GM19463 (cell line): ENCODE data around the gene MT3.
"Not testable (repeated sequence)": the region's sequence is repeated elsewhere in the genome, so short reads cannot be mapped to it uniquely, and the experiment has no call there.

Experiments
- ATAC-seq: cut with Tn5 transposase; IDR thresholded peaks from one replicate; pipeline ENCODE4 v1.9.1; 2021; ENCODE audit warnings: mild to moderate bottlenecking, moderate library complexity; ENCODE audit not compliant: unreplicated experiment

Gene MT3

DNA sequence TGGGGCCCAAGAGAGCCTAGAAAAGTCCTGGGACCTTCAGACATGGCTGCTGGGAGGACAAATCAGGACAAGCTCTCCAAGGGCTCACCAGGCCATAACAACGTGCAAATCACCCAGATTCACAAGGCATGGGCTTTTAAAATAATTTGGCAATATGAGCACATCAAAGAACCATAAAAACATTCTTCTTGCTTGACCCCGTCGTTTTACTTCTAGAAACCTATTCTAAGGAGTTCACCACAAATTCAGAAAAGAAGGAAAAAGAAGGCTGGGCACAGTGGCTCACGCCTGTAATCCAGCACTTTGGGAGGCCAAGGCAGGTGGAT, 12.1 kb upstream of the MT3 start:
- no peak for ATAC-seq

DNA sequence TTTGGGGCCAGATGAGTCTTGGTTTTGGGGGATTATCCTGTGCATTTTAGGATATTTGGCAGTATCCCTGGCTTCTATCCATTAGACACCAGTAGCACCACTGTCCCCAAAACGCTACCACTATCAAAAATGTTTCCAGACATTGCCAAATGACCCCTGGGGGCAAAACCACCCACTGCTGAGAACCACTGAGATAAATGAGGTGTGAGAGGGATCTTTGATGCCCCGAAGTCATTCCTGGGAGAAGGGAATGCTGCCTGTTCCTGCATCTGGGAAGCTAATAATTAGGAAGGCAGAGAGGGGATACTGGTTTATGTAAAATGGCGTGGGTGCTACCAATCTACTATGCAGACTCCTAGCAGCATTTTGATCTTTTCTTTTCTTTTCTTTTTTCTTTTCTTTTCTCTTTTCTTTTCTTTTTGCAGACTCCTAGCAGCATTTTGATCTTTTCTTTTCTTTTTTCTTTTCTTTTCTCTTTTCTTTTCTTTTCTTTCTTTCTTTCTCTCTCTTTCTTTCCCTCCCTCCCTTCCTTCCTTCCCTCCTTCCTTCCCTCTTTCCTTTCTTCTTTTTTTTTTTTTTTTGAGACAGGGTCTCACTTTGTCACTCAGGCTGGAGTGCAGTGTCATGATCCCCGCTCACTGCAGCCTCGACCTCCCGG, 8.8 kb upstream of the MT3 start:
- ATAC-seq: no peak

DNA sequence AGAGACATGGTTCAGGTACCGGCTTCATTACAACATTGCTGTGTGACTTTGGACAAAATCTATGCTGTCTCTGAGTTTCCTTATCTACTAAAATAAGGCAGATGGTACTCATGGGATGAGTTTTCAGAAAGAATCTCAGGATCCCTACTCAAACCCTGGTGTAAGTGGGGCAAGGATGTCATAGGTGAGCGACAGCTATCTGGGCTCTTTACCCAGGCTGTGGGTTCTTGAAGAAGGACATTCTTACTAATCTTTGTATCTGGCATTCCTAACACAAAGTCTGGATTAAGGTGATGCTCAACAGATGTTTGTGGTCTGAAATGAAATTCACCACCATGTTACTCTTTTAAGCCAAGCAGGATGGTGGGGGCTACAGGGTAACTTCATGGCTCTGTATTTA, 6.4 kb upstream of the MT3 start:
- ATAC-seq: not testable (repeated sequence)

DNA sequence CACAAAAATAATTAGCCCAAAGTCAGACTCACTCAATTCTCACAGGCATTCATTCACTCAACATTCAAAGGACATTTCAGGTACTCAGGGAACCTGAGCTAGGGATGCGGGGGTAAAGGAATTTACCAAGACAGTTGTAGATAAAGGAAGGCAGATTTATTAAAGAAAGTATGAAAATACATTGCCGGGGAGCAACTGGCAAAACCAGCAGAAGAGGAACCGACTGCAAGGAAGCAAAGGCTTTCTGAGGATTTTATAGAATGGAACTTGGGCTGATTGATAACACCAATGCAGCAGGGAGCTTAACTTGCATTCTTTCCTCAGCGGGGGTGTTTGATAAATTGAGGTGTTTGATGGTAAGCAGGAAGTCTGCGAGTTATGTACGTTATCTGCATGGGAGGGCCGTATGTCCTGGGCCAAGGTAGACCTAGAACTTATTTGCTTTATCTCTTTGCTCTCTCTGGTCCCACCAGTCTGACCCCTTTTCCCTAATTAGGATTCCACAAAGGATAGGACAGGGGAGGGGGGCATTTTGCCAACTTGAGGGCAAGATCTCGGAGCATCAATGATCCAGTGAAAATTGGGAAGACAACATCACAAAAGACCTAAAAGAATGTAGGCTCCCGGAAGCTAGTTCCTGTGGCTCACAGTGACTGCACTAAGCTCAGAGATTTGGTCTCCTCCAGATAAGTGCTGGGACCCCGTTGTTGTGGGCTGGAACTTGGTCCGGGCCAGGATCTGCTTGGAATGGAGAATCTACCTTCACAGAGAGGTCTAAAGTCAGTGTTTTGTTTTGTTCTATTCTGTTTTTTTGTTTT, 5.8 kb upstream of the MT3 start:
- ATAC-seq: no peak

DNA sequence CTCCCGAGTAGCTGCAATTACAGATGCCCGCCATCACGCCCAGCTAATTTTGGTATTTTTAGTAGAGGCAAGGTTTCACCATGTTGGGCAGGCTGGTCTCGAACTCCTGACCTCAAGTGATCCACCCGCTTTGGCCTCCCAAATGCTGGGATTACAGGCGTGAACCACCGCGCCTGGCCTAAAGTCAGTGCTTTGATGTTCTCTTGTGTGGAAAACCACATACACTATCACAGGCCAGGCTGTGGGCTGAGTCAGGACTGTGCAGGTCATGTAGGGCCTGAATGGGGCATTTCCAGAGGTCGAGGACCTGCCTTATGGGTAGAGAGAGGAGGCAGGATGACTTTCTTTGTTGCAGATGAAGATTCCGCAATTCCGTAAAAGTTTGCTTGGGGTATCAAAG, 5.1 kb upstream of the MT3 start:
- ATAC-seq: no peak

DNA sequence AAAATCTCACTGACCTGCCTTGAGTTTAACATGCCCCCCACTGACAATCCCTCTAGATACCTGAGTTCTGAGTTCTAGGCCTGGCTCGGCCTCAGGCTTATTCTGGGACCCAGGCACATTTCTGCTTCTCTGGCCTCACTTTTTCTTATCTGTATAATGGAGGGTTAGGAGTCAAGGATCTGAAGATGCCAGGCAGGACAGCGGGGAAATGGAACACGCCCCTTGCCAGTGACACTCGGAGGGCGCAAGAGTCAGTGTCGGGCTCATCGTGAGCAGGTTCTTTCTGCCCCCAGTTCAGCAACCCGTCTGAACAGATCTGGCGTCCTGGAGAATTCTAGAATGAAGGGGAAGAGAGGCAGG, 567 bp upstream of the MT3 start:
- no peak for ATAC-seq

DNA sequence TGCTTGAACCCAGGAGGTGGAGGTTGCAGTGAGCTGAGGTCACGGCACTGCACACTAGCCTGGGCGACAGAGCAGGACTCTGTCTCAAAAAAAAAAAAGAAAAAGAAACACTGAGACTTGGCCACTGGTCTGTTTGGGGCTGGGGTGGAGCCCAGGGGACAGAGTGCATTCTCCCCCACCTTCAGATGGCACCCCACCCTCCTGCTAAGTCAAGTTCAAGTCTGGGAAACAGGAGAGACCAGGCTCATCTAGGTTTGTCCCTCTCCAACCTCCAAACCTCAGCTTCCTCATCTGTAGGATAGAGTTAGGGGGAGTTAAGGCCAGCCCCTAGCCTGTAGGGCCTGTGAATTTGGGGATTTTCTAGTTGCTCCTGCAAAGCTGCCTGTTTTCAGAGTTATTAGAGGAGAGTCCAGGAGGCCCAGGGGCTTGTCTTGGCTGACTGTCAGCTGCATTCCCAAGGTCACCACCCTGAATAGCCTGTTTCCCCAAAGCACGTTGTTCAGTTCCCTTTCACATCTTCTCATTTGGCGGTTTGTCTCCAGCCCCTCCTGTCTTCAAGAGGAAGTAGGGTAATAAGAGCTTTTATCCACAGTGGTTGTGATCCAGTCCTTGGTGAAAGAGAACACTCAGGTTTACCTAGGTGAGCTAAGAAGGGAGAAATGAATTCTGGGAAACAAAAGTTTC, 2.2 kb downstream of the MT3 start:
- ATAC-seq: no peak

DNA sequence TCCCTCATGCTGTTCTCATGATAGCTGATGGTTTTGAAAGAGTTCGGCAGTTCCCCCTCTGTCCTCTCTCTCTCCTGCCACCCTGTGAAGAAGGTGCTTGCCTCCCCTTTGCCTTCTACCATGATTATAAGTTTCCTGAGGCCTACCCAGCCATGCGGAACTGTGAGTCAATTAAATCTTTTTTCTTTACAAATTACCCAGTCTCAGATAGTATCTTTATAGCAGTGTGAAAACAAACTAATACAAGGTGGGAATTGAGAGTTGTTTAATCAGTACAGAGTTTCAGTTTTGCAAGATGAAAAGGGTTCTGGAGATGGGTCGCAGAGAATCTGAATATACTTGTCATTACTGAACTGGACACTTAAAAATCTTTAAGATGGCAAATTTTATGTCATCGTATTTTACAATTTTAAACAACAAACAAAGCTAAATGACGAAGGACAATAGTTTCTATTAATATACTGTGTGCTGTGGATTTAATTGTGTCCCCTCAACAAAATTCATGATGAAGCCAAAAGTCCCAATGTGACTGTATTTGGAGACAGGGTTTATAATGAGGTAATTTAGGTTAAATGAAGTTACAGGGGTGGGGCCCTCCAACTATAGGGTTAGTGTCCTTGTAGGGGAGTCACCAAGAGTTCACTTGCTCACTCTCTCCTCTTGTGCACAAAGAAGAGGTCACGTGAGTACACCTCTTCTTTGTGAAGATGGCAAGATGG, 4.4 kb downstream of the MT3 start:
- ATAC-seq: no peak

DNA sequence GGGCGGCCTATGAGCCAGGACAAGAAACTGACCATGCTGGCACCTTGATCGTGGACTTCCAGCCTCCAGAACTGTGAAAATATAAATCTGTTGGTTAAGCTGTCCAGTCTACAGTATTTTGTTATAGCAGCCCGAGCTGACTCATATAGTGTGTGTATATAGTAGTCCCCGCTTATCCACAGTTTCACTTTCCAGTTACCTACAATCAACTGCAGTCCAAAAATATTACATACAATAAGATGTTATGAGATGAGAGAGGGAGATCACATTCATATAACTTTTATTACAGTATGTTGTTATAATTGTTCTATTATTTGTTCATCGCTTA, 4.9 kb downstream of the MT3 start:
- ATAC-seq: no peak

DNA sequence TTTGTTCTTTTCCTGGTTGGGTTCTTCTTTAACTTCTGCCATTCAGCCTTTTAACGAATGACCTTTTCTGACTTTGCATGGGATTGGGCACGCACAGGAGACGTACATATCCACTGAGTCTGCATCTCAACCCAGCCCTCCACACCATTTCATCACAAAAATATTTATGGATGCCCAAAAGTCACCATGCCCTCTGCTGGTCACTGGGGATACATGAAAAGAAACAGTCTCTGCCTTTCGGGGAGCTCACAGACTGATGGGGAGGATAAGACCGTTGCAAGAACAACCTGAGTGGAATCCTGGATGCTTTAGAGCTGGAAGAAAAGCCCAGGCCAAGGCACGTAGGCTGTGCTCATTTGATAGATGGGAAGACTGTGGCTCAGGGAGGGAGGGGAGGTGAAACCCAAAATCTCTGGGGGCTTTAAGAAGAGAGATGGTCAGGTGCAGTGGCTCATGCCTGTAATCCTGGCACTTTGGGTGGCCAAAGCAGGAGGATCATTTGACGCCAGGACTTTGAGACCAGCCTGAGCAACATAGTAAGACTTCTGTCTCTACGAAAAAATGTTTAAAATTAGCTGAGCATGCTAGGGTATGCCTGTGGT, 11.2 kb downstream of the MT3 start:
- no peak for ATAC-seq

DNA sequence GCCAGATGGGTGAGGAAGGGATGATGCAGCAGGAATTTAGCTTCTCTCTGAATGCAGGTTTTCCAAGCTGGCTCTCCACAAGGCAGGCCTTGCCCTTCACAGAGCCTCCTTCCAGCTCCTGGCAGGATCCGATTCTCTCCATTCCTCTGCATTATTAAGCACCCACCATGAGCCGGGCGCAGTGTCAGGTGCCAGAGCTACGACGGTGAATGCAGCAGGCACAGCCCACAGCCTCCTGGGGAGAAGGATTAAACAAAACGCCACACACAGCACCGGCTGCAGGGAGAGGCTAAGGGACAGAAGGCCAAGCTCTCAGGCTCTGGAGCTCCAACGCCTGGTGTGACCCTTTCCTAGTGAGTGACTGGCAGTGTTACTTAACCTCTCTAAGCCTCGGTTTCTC, 12.0 kb downstream of the MT3 start:
- ATAC-seq: no peak

DNA sequence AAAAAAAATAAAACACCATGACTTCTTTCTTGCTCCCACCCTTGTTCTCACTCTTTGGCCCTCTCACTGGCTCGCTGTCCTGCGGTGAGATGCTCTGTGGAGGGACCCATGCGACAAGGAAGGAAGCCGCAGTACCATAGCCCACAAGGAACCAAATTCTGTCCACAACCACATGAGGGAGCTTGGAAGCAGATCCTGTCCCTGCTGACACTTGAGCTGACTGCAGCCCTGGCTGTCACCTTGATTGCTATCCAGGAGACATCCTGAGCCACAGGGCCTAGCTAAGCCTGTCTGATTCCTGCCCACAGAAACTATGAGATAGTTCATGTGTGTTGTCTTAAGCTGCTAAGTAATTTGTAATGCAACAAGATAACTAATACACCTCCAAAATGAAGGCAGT, 14.3 kb downstream of the MT3 start:
- no peak for ATAC-seq

DNA sequence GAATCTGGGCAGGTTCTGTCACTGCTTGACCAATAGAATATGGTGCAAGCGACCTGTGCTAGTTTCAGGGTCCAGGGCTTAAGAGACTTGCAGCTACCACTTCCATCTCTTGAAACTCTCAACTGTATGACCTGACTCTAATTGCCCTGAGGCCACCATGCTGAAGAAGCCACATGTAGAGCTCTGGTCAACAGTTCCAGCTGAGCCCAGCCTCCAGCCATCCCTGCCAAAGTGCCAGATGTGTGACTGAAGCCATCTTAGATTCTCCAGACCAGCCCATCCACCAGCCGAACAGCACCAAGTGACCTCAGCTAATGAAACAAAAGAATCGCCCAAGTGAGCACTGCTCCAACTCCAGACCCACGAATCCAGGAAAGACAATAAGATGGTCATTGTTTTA, 15.6 kb downstream of the MT3 start:
- ATAC-seq: no peak

DNA sequence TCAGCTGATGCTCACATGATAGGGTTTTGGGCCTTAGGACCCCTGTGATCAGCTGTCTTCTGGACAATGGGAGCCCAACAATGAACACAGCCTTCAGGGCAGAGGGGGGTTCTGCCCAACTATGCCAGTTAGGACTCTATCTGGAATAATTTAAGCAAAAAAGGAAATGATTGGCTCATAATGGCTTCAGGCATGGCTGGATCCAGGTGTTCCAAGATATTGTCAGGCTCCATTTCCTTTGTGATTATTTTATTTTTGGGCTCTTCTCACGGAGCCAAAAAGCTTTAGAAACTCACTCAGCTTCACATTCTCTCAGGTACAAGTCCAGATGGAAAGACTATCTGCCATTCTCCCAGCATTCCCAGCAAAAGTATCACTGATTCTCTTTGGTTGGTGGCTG, 16.1 kb downstream of the MT3 start:
- ATAC-seq: no peak

DNA sequence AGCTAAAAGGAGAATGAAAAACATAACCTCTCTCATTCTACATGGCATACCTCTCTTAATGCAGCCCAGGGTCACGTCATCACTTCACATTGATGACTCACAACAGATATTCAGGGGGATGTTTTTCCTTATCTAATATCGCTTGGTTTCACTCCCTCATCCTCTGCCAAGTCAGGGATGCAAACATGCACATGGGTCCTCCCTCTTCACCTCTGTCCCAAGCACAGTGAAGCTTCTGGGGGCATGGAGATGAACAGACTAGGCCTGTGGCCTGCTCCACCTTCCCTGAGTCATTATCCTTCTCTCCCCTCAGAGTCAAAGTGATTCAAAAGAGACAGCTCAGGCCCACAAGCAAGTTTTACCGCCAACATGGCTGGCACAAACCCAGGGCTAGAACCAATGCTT, 16.7 kb downstream of the MT3 start:
- ATAC-seq: no peak

DNA sequence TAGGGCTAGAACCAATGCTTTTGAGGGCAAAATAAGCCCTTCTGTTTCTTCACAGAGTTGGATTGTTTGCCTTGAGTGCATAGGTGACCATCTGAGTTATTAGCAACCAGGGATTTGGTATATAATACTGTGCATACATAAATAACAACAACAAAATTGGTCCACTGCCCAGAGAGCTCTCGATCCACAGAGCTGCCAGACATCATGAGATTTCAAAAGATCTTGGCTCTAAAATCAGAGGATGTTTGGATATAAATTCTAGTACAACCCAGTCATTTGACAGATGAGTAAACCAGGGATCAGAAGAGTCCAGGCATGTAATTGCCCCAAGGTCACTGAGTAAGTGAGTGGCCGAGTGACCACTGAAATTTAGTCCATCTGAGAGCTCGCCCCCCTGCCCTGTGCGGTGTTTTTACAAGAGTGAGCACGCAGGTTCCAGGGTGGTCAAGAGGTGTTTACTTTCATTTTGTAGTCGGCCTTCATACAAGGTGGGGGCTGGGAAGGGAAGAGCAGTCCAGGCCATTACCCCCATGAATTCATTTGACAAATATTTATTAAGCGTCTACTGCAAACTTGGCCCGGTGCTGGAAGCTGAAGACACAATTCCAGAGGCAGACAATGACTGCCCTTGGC, 17.3 kb downstream of the MT3 start:
- no peak for ATAC-seq

DNA sequence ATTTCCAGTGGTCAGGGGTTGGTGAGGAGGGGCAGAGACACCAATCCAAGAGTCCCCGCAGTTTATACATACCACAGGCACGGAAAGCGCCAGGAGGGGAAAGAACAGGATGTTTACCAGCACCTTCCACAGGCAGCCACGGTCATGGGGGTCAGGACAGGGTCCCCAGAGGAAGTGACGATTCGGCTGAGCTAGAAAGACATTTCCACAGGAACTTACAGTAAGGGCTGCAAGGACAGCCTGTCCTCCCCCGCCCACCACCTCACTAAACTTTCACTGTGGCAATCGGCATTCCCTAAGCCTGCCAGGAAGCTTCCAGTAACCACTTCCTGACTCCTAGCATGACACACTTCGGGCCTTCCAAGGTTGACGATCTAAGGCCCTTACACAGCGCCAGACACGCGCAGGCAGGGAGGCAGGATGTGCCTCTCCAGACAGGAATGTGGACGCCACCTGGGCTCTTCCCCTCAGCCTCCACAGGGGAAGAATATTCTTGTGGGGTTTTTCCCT, 17.8 kb downstream of the MT3 start:
- no peak for ATAC-seq

DNA sequence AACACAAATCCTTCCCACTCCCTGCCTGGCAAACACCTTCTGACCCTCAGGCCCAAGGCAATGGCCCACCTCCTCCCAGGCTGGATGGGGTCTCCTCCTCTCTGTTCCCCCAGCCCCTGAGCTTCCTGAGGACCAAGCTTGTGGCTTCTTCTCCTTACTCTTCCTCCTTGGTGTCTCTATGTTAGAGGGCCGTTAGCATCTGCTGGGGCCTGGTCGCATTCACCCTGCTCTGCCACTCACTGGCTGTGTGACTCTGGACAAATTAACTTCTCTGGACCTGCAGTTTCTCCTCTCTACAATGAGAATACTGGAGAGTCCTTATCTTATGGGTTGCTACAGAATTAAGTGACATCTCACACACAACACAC, 18.3 kb downstream of the MT3 start:
- no peak for ATAC-seq

DNA sequence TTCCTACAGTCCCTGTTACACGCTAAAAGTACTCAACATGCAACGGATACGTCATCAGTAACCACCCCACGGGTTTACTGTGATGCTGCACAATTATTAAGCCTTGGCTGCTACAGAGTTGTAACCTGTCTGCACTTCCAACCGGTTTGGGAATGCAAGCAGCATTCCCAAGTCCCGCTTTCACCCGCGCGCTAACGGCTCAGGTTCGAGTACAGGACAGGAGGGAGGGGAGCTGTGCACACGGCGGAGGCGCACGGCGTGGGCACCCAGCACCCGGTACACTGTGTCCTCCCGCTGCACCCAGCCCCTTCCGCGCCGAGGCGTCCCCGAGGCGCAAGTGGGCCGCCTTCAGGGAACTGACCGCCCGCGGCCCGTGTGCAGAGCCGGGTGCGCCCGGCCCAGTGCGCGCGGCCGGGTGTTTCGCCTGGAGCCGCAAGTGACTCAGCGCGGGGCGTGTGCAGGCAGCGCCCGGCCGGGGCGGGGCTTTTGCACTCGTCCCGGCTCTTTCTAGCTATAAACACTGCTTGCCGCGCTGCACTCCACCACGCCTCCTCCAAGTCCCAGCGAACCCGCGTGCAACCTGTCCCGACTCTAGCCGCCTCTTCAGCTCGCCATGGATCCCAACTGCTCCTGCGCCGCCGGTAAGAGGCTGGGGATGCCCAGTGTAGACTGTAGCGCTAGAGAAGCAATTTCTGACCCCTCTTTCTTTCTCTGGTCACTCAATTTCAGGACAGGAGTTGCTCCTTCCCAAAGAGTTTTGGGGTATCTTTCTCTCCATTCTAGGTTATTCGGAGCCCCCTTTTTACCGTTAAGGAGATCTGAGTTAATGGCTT, 18.9 kb downstream of the MT3 start, which contains the start of gene MT2A:
MT2A (plus strand) TSS at position 542 of the 833 bp plus-strand sequence; CDS start at position 614, 72 bp downstream.
- ATAC-seq: peak; percentile 86
